Measurements from ENCODE around the gene COL23A1.
"Not testable (repeated sequence)": the region's sequence is repeated elsewhere in the genome, so short reads cannot be mapped to it uniquely, and the experiment has no call there.

COL23A1 gene

GRCh38 chr5:178314961-178315820 is 275.0 kb downstream of the COL23A1 start:
- DNase-seq (ENCODE audit: extremely low read depth in 1 of 2, low read depth in 1 of 2): no peak

GRCh38 chr5:178314061-178314660 is 276.0 kb downstream of the COL23A1 start:
- no peak for DNase-seq (ENCODE audit: extremely low read depth in 1 of 2, low read depth in 1 of 2)

GRCh38 chr5:178313316-178313715 is 276.9 kb downstream of the COL23A1 start:
- DNase-seq (ENCODE audit: extremely low read depth in 1 of 2, low read depth in 1 of 2): no peak

- no peak for DNase-seq (ENCODE audit: extremely low read depth in 1 of 2, low read depth in 1 of 2)
Observed at GRCh38 chr5:178312880-178313282, 277.3 kb downstream of the COL23A1 start.

- DNase-seq (ENCODE audit: extremely low read depth in 1 of 2, low read depth in 1 of 2): no peak
Observed at GRCh38 chr5:178310130-178310865, 279.9 kb downstream of the COL23A1 start.

- DNase-seq (ENCODE audit: extremely low read depth in 1 of 2, low read depth in 1 of 2): no peak
Observed at GRCh38 chr5:178309271-178310013, 280.8 kb downstream of the COL23A1 start.

- no peak for DNase-seq (ENCODE audit: extremely low read depth in 1 of 2, low read depth in 1 of 2)
Observed at GRCh38 chr5:178308541-178309092, 281.6 kb downstream of the COL23A1 start.

GRCh38 chr5:178307267-178308045 is 282.7 kb downstream of the COL23A1 start:
- DNase-seq (ENCODE audit: extremely low read depth in 1 of 2, low read depth in 1 of 2): no peak

GRCh38 chr5:178306430-178307225 is 283.6 kb downstream of the COL23A1 start:
- DNase-seq (ENCODE audit: extremely low read depth in 1 of 2, low read depth in 1 of 2): no peak

- no peak for DNase-seq (ENCODE audit: extremely low read depth in 1 of 2, low read depth in 1 of 2)
Observed at GRCh38 chr5:178305801-178306200, 284.4 kb downstream of the COL23A1 start.

- no peak for DNase-seq (ENCODE audit: extremely low read depth in 1 of 2, low read depth in 1 of 2)
Observed at GRCh38 chr5:178304761-178305645, 285.2 kb downstream of the COL23A1 start.

GRCh38 chr5:178304016-178304415 is 286.2 kb downstream of the COL23A1 start:
- DNase-seq (ENCODE audit: extremely low read depth in 1 of 2, low read depth in 1 of 2): no peak

GRCh38 chr5:178302321-178302720 is 287.9 kb downstream of the COL23A1 start:
- DNase-seq (ENCODE audit: extremely low read depth in 1 of 2, low read depth in 1 of 2): not testable (repeated sequence)

GRCh38 chr5:178301641-178302040 is 288.6 kb downstream of the COL23A1 start:
- no peak for DNase-seq (ENCODE audit: extremely low read depth in 1 of 2, low read depth in 1 of 2)

- no peak for DNase-seq (ENCODE audit: extremely low read depth in 1 of 2, low read depth in 1 of 2)
Observed at GRCh38 chr5:178298283-178298807, 291.8 kb downstream of the COL23A1 start.

- no peak for DNase-seq (ENCODE audit: extremely low read depth in 1 of 2, low read depth in 1 of 2)
Observed at GRCh38 chr5:178297751-178298150, 292.4 kb downstream of the COL23A1 start.

- DNase-seq (ENCODE audit: extremely low read depth in 1 of 2, low read depth in 1 of 2): no peak
Observed at GRCh38 chr5:178296066-178296465, 294.1 kb downstream of the COL23A1 start.

GRCh38 chr5:178295589-178295988 is 294.6 kb downstream of the COL23A1 start:
- no peak for DNase-seq (ENCODE audit: extremely low read depth in 1 of 2, low read depth in 1 of 2)

All from stimulated activated CD8-positive, alpha-beta memory T cell treated with anti-CD3 and anti-CD28 coated beads, Interleukin-7, amount 100 ng/mL, for 48 hours (primary cell).